ENCODE results near the gene ERBB3. TPM values are rescaled to one million over a fixed set of nuclear protein-coding genes. Genes with fewer than 3 reads are reported as not detected.

ERBB3 gene
- total RNA-seq, 1 experiment from 2014 or later: 170 TPM

GRCh38 chr12:56101045-56101444 is 21.1 kb downstream of the ERBB3 start:
- TF ChIP-seq CTCF (IDR thresholded peaks at IDR 0.05; ENCODE audit: unreplicated experiment): no peak

GRCh38 chr12:56102683-56103065 is 22.7 kb downstream of the ERBB3 start:
- Mint-ChIP-seq H3K9me3 (ENCODE audit: low read depth, unreplicated experiment) (no peaks in the 10 kb centered on the region), H3K36me3 (ENCODE audit: insufficient read depth, unreplicated experiment) (peaks cover 93% of the 10 kb centered on the region), H3K27me3 (ENCODE audit: unreplicated experiment) (no peaks in the 10 kb centered on the region), H3K4me1 (ENCODE audit: low read depth, unreplicated experiment) (peaks cover 21% of the 10 kb centered on the region), H3K27ac (ENCODE audit: unreplicated experiment) (no peak overlapping the region), H3K4me3 (ENCODE audit: low read depth, unreplicated experiment) (no peak overlapping the region)
- no peak for DNase-seq
- CTCF ChIA-PET: interaction anchor here (1.6 kb wide), 1 partner anchor 15 kb away, joined by 7 read pairs; the partner anchor contains the start of gene ZC3H10
- no peak for TF ChIP-seq CTCF (IDR thresholded peaks at IDR 0.05; ENCODE audit: unreplicated experiment)
- intact Hi-C loops (cut with micrococcal nuclease; ENCODE audit: unreplicated experiment): loop anchor here (5.0 kb wide), 1 partner anchor 365 kb away; no protein-coding TSS in a partner anchor
- no TSS peak for BruUV-seq (replicated peaks)

More at GRCh38 chr12:56101045-56101444, 21.1 kb downstream of the ERBB3 start:
- peak overlapping the region; percentile 27 for H3K27ac Mint-ChIP-seq (ENCODE audit: unreplicated experiment)
- CTCF ChIA-PET: no interaction called here
- intact Hi-C loops (cut with micrococcal nuclease; ENCODE audit: unreplicated experiment): loop anchor here (5.0 kb wide), 1 partner anchor 364 kb away; no protein-coding TSS in a partner anchor
- peaks cover 7% of the 10 kb centered on the region for H3K4me1 Mint-ChIP-seq (ENCODE audit: low read depth, unreplicated experiment)
- no peaks in the 10 kb centered on the region for H3K9me3 Mint-ChIP-seq (ENCODE audit: low read depth, unreplicated experiment)
- no TSS peak for BruUV-seq (replicated peaks)
- peak overlapping the region; percentile 15 for H3K4me3 Mint-ChIP-seq (ENCODE audit: low read depth, unreplicated experiment)
- no peaks in the 10 kb centered on the region for H3K27me3 Mint-ChIP-seq (ENCODE audit: unreplicated experiment)
- H3K36me3 Mint-ChIP-seq (ENCODE audit: insufficient read depth, unreplicated experiment): peaks cover 85% of the 10 kb centered on the region
- no peak for DNase-seq

GRCh38 chr12:56103066-56103711 is 23.2 kb downstream of the ERBB3 start:
- peak overlapping the region; percentile 96 for H3K4me3 Mint-ChIP-seq (ENCODE audit: low read depth, unreplicated experiment)
- H3K4me1 Mint-ChIP-seq (ENCODE audit: low read depth, unreplicated experiment): peaks cover 21% of the 10 kb centered on the region
- no peaks in the 10 kb centered on the region for H3K27me3 Mint-ChIP-seq (ENCODE audit: unreplicated experiment)
- H3K9me3 Mint-ChIP-seq (ENCODE audit: low read depth, unreplicated experiment): no peaks in the 10 kb centered on the region
- BruUV-seq (replicated peaks): no TSS peak
- intact Hi-C loops (cut with micrococcal nuclease; ENCODE audit: unreplicated experiment): loop anchor here (5.0 kb wide), 1 partner anchor 366 kb away; no protein-coding TSS in a partner anchor
- TF ChIP-seq CTCF (IDR thresholded peaks at IDR 0.05; ENCODE audit: unreplicated experiment): no peak
- DNase-seq: no peak
- peaks cover 93% of the 10 kb centered on the region for H3K36me3 Mint-ChIP-seq (ENCODE audit: insufficient read depth, unreplicated experiment)
- CTCF ChIA-PET: interaction anchor here (1.6 kb wide), 1 partner anchor 15 kb away, joined by 7 read pairs; the partner anchor contains the start of gene ZC3H10
- H3K27ac Mint-ChIP-seq (ENCODE audit: unreplicated experiment): peak overlapping the region; percentile 95

- no peak for DNase-seq
- TSS peak; percentile 87 for BruUV-seq (replicated peaks)
- peaks cover 94% of the 10 kb centered on the region for H3K36me3 Mint-ChIP-seq (ENCODE audit: insufficient read depth, unreplicated experiment)
- no peaks in the 10 kb centered on the region for H3K9me3 Mint-ChIP-seq (ENCODE audit: low read depth, unreplicated experiment)
- intact Hi-C loops (cut with micrococcal nuclease; ENCODE audit: unreplicated experiment): loop anchor here (2.0 to 5.0 kb wide), 2 partner anchors 57 to 366 kb away; no protein-coding TSS in a partner anchor
- CTCF ChIA-PET: interaction anchor here (0.6 to 2.1 kb wide), 12 partner anchors 12 to 533 kb away, joined by 3 to 23 read pairs (median 4); partner anchors contain the start of genes ERBB3, RAB5B, SMARCC2 and ZC3H10
- H3K4me1 Mint-ChIP-seq (ENCODE audit: low read depth, unreplicated experiment): peaks cover 21% of the 10 kb centered on the region
- no peak for TF ChIP-seq CTCF (IDR thresholded peaks at IDR 0.05; ENCODE audit: unreplicated experiment)
- peak overlapping the region; percentile 96 for H3K4me3 Mint-ChIP-seq (ENCODE audit: low read depth, unreplicated experiment)
- no peaks in the 10 kb centered on the region for H3K27me3 Mint-ChIP-seq (ENCODE audit: unreplicated experiment)
- H3K27ac Mint-ChIP-seq (ENCODE audit: unreplicated experiment): peak overlapping the region; percentile 95
Measured at GRCh38 chr12:56103823-56104108, 23.8 kb downstream of the ERBB3 start.
